ENCODE data around the gene NKX1-1.

The NKX1-1 gene

GRCh38 chr4:1359976-1360375 is 46.3 kb downstream of the NKX1-1 start:
- DNase-seq (ENCODE audit: low spot score), result no peak

DNA sequence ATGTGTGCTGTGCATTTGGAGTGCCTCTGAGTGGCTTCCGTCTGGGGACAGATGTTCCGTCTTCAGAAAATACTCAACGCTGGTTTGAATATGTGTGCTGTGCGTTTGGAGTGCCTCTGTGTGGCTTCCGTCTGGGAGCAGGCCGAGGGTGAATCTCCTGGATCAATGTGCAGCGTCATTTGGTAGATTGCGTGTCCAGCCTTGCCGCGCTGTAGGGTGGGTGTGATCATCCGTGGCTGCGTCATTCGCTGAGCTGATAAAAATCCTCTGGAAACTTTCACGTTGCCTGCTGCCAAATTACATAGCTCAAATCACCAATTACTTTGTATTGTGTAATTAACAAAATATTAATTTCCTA is 47.1 kb downstream of the NKX1-1 start:
- peak; percentile 60 for DNase-seq (ENCODE audit: low spot score)

DNA sequence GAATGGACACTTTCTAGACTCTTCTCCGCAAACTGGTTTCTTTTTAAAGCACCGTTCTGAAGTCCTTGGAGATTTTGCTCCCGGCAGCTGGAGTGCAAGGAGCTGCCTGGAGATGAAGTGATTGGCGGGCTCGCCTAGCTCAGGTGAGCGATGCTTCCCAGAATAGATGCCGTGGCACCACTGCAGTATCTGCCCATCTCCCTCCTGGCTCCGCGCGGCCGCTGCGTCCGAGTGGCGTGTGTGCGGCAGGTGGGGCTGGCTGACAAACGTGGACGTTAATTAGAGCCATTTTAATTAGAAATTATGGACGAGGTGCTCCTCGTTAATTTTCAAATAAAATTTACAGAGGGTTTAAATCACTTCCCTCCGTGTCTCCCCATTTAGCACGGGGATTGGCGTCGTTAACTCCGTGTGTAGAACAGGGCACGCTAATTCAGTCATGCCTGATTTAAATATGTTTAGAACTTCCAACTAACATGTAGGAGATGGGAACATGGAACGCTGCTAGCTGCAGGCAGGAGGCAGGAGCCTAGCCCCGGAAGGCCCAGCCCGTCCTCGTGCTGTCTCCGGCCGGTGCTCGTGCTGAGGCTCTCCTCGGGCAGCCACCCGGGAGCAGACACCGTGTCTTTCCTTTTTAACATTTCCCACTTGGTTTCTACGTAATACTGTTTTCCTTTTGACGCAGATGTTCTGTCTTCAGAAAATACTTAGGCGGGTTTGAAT is 47.7 kb downstream of the NKX1-1 start:
- no peak for DNase-seq (ENCODE audit: low spot score)

- no peak for DNase-seq (ENCODE audit: low spot score)
Observed at GRCh38 chr4:1357356-1358248, 48.6 kb downstream of the NKX1-1 start.

- DNase-seq (ENCODE audit: low spot score), result peak; percentile 69
Observed at GRCh38 chr4:1356181-1356998, 49.9 kb downstream of the NKX1-1 start.

DNA sequence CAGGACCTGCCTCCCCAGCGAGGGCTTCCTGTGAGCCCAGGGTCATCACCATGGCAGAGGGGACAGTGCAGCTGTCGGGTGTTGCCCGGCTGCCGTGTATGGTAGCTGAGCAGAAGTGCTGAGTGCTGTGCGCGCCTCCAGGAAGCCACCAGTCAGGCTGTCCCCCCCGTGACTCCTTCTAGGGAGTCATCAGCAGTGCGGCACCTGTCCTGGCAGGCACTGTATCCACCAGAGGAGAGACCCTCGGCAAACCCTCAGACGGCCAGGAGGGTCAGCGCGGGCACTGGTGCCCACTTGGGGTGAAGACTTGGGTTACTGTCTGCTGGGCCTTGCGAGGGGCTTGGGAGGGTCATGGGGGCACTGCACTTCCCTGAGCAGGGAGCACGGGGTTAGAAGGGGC is 50.9 kb downstream of the NKX1-1 start:
- DNase-seq (ENCODE audit: low spot score), result no peak

- no peak for DNase-seq (ENCODE audit: low spot score)
Observed at GRCh38 chr4:1354983-1355275, 51.3 kb downstream of the NKX1-1 start.

DNA sequence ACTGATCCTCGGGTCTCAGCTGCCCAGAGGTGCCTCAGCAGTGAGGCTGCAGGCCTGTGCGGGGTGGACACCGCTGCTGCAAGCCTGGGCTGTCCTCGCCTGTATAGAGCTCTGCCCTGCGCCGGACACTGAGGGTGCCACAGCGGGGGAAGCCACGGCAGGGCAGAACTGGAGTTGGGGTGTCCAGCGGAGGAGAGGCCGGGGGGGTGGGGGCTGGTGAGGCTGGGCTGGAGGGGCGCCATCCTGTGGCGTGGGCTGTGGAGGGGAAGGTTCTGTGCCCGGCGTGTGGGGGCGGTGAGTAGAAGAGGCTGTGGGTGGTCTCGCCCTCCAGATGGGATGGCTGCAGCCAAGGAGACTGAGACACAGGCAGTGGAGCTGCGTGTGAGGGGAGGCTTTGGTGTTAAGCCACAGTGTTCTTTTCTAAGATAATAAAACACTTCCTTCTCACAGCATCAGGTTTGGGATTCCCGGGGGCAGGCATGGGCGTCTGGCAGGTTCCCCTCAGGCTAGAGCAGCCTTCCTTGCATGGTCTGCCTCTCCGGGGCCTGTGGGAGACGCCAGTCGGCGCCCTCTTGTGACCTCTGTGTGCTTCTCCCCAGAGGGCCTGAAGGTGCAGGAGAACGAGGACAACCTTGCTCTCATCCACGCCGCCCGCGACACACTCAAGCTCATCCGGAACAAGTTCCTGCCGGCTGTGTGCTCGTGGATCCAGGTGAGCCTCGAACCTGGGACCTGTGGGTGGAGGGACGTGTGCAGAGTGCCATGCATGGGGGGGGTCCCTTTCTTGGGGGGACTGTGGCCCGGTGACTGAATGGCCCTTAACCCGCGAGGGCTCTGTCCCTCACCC is 51.9 kb downstream of the NKX1-1 start:
- no peak for DNase-seq (ENCODE audit: low spot score)

- no peak for DNase-seq (ENCODE audit: low spot score)
Observed at GRCh38 chr4:1353186-1354055, 52.8 kb downstream of the NKX1-1 start.

Data from AG08395 (cell line).